ENCODE results near the gene SLC25A1.

DNA sequence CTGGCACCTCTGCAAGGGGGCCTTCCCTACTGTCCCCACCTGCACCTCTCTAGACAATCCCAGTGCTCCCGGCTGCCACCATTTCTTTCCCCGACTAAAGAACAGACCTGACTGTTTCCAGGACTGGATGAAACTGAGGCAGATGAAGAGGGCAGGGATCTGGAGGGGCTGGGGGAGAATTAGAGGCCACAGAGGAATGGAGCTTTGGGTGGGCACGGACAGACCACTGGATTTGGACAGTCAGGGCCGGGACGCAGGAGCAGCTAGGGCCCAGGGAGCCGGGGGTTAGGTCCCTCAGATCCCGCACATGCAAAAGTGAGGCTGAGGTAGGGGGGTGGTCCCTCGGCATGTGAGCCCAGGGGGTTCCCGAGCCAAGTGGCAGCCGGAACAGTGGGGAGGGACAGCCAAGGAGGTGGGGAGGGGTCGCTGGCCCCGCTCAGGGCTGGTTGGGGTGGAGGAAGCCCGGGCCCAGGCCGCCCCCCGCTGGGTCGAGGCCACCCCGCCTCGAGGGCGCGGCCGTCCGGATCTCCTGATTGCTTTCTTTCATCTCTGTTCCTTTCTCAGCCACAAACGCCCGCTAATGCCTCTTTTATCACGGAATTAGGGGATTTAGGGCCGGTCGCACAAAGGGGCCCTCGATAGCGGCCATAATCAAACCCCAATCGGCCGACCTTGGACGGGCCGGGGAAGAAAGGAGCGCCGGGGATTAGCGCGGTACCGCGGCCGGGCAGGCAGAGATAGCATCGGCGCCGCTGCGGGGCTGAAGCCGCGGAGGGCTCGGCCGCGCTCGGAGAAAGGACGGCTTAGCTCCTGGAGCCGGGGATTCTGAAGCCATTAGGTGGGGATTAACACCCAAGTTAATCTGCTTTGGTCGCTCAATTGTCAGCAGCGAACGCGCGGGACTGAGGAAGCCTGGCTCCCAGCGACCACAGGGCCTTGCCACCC, 9.3 kb downstream of the SLC25A1 start:
- TF ChIP-seq, protein P1, sequence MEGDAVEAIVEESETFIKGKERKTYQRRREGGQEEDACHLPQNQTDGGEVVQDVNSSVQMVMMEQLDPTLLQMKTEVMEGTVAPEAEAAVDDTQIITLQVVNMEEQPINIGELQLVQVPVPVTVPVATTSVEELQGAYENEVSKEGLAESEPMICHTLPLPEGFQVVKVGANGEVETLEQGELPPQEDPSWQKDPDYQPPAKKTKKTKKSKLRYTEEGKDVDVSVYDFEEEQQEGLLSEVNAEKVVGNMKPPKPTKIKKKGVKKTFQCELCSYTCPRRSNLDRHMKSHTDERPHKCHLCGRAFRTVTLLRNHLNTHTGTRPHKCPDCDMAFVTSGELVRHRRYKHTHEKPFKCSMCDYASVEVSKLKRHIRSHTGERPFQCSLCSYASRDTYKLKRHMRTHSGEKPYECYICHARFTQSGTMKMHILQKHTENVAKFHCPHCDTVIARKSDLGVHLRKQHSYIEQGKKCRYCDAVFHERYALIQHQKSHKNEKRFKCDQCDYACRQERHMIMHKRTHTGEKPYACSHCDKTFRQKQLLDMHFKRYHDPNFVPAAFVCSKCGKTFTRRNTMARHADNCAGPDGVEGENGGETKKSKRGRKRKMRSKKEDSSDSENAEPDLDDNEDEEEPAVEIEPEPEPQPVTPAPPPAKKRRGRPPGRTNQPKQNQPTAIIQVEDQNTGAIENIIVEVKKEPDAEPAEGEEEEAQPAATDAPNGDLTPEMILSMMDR (IDR thresholded peaks at IDR 0.05; ENCODE audit: low read depth, low read length): no peak
- TF ChIP-seq EZH2phosphoT487 (IDR thresholded peaks at IDR 0.05; ENCODE audit: low read depth): no peak
